NOMO-1 (cell line): ENCODE data around the gene AGL.
"Not testable (repeated sequence)": the region's sequence is repeated elsewhere in the genome, so short reads cannot be mapped to it uniquely, and the experiment has no call there.

ENCODE experiments used
- DNase-seq, 2 experiments: peaks; one replicate each; lab custom pipeline; 2025; ENCODE audit not compliant: unreplicated experiment in 2 of 2; lab: John Stamatoyannopoulos, UW

AGL gene

GRCh38 chr1:99935534-99935933 lies 85.4 kb downstream of the AGL start:
- DNase-seq = no peak

- no peak for DNase-seq
Measured at GRCh38 chr1:99936071-99936470, 85.9 kb downstream of the AGL start.

- no peak for DNase-seq
Measured at GRCh38 chr1:99942723-99943122, 92.6 kb downstream of the AGL start.

GRCh38 chr1:99943223-99943794 lies 93.1 kb downstream of the AGL start:
- DNase-seq = no peak

DNA sequence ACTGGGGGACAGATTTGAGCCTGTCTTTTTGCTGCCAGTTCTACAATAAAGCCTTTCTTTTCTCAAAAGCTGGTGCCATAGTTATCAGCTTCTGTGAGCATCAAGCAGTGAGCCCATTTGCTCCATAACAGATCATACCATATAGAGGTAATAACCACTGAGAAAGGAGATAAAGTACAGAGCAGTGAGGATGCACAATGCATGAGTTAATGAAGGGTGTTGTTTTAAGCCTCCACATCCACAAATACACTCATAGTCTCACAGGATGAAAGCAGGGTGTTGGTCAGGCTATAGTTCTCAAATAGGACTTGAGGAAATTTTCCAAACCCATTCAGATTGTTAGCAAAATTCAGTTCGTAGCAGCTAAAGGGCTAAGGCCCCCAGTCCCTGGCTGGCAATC lies 94.0 kb downstream of the AGL start:
- DNase-seq = no peak

DNA sequence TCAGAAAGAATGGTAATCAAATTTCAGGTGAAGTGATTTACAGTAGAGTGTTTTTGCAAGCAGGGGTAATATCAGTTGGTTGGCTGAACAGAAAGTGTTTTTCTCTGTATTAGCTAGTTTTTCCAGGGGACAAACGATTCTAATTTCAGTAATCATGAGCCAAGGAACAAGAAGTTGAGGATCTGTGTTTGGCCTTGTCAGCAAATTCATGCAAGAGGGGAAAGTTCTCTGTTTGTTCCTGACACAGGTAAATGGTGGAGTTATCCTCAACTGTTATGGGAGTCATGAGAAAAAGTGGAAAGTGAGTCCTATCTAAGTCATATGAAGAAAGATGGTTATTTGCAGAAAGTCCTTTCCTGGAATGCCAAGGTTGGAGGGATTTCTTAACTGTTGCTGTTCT lies 95.0 kb downstream of the AGL start:
- no peak for DNase-seq

GRCh38 chr1:99950486-99950885 lies 100.3 kb downstream of the AGL start:
- no peak for DNase-seq

GRCh38 chr1:99952522-99952921 lies 102.4 kb downstream of the AGL start:
- no peak for DNase-seq

GRCh38 chr1:99955375-99955774 lies 105.2 kb downstream of the AGL start:
- DNase-seq = no peak

DNA sequence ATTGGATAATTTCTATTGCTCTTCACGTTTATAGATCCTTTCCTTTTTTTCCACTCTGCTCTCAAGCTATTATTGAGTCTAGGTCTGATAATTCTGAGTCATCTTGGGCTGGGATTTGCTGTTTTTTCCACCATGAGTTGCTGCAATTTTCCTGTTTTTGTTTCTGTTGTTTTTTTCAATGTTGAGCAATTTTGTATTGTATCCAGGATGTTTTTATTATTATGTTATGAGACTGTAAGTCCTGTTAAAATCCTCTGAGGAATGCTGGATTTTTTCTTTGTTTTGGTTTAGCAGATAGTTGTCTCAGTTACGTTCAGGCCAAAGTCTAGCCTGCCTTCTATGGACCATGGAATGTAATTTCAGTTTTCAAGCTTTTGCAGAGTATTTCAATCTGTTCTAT lies 106.6 kb downstream of the AGL start:
- DNase-seq = no peak

GRCh38 chr1:99957818-99958217 lies 107.7 kb downstream of the AGL start:
- no peak for DNase-seq

DNA sequence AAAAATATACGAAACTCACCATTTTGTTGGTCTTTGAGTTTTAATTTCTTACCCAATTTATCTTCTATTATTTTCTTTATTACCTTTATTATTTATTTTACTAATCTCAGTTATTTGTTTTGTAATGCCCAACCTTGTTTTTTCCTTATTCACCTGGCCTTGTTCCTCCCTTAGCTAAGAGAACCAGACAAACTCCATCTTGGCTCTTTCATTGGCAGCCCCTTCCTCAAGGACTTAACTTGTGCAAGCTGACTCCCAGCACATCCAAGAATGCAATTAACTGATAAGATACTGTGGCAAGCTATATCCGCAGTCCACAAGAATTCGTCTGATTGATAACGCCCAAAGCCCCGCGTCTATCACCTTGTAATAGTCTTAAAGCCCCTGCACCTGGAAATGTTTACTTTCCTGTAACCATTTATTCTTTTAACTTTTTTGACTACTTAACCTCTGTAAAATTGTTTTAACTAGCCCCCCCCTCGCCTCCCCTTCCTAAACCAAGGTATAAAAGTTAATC lies 109.1 kb downstream of the AGL start:
- not testable (repeated sequence) for DNase-seq

DNA sequence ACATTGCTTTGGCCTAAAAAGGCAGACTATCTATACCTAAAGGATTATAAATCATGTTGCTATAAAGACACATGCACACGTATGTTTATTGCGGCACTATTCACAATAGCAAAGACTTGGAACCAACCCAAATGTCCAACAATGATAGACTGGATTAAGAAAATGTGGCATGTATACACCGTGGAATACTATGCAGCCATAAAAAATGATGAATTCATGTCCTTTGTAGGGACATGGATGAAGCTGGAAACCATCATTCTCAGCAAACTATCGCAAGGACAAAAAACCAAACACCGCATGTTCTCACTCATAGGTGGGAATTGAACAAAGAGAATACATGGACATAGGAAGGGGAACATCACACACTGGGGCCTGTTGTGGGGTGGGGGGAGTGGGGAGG lies 110.1 kb downstream of the AGL start:
- DNase-seq = not testable (repeated sequence)

GRCh38 chr1:99963041-99963795 lies 113.1 kb downstream of the AGL start:
- no peak for DNase-seq

GRCh38 chr1:99964806-99965205 lies 114.6 kb downstream of the AGL start:
- DNase-seq = no peak

DNA sequence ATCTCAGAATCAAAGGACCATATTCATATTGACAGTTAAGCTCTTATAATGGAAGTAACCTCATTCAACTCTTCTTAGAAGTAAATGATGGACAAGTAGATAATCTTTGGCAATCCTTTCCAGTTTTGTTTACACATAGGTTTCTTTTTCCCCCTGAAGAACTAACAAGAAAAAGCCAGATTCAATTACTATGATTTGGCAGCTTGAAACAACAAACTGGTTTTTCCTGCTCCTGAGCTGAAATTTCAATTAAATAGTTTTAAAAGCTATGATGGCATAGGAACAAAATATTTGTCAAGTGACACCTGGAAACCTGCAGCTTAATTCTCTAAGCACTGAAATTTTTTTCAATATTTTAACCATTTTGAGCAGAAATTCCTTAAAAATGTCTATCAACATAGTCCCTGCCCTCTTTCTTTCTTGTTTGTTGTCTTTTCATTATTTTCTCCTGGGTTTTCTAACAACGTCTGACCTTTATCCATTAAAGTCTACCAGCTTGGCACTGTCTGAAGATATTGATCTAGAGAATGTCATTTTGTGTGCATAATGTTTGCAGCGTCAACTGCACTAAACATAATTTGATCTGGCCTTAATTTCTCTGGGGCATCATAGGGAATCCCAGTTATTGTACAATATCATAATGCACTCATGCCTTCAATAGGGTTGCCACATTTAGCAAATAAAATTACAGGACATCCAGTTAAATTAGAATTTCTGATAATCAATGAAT lies 115.7 kb downstream of the AGL start:
- DNase-seq = no peak

- no peak for DNase-seq
Measured at GRCh38 chr1:99968214-99968613, 118.1 kb downstream of the AGL start.

GRCh38 chr1:99969260-99969728 lies 119.1 kb downstream of the AGL start:
- DNase-seq = peak in 1 of 2 experiments; percentile 14

DNA sequence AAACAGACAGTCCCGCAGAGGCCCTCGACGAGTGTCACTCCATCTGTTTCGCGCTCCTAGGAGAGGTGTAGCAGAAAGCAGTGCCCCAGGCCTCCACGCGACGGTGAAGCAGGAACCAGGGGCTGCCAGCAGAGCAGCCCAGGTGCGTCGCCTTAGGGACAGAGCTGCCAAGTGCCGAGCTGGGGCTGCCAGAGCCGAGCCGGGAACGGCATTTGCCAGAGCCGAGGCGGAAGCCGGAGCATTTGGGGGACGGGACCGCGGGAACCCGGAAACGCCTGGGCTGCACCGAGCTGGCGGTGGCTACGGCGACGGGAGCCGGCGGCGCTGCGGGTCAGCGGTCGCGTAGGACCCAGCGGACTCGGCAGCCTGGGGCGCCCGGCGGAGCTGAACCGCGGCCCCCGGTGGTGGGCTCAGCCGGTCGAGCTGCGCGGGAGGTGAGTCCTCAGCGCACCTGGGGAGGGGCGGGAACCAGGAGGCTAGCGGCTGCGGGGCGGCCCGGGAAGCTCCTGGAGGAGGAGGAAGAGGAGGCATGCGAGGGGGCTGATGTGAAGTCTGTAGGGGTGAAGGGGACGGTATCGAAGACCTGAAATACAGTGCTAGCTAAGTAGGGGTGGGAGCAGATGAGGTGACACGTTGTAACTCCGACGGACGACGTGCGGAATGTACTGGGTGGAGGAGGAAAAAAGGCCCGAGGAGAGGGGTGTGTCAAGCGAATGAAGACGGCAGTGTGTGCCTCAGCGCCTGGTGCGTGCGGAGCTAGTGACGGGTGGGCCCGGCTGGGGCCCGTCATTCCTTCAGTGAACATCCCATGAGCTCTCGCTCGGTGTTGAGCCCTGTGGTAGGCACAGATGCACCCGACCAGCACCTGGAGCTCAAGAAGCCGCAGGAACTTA lies 119.8 kb downstream of the AGL start, which contains the start of gene SLC35A3:
TSS of gene SLC35A3 (plus strand) at position 268 of the 893 bp plus-strand sequence. CDS start 23,559 bp downstream, outside the sequence.
- peak; percentile 69 to 77 for DNase-seq

DNA sequence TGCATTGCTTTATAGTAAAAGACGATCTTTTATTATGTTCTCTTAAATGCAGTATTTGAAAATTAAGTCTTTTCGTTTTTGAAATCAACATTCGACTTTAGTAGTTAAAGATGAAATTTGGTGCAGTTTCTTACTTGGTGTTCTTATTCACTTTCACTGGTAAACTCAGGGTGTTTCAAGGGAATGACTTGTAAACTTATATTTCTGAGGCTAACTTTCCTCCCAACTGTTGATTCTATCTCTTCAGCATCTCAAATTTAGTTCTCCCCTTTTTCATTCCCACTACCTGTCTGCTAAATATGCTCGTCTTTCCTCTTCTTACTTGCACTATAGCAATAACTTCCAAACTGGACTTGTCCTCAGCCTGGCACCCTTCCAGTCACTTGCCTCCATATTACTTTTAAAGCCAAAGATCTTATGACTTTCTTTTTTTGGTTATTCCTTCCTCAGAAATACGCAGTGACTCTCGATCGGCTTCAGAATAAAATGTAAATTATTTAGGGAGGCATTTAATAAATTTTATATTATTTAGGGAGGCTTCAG lies 120.6 kb downstream of the AGL start:
- no peak for DNase-seq
